Activated CD8-positive, alpha-beta memory T cell treated with anti-CD3 and anti-CD28 coated beads, Interleukin-2, amount 50 U/mL, for 4 hours (primary cell): ENCODE data around the gene RORC.

Experiments used
- DNase-seq: peaks from one replicate; pipeline ENCODE4 v3.0.0-alpha.2; 2020

Gene RORC

DNA sequence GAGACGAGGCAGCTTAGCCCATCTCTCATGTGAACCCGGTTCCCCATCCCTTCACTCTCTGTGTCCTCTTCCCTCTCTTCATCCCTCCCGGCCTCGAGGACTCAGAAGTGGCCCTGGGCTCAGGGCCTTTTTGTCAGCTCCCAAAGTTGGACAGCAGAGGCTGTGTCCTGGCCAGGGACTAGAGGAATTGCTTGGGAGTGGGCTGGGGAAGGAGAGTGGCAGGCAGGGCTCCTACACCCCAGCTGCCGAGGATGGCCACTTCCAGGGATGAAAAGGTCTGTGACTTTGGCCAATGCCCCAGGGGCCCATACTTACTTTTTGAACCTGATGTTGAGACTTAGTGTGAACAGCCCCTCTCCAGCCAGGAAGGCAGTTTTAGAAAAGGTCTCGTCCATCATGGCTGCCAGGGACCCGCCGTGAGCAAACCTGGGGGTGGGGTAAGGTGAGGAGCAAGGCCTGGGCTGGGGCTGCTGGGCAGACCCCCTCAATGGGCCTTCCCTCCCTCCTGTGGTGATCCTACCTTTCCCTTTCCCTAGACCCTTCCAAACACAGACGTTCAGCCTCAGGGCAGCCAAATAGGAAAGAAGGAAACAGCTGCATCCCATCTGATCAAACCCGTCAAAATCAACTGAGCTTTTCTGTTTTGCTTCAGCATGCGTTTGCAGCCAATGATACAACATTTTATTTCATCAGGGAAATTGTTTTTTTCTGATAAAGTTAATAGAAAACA is 16.4 kb upstream of the RORC start:
- DNase-seq: no peak

DNA sequence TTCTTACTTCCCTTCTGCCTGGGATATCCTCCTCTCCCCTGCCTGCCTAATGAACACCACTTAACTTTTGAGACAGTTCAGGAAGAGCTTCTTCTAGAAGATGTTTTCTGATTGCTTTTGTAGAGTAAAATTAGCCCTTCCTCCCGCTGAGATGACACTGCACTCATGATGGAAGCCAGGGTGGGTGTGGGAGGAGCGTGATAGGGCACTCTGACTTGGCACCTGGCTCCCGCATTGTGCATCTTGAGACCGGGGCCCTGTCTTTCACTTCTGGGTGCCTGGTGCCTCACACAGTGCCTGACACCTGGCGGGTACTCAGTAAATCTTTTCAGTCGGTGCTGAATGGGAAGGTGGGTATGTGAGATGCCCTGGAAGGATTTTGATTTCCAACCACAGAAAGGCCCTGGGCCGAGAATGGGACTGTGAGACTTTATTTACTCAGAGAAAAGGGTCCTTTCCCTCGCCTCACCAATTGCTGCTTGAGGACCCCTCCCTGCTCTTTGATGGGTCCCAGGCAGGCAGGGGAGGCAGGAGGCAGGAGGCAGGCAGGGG is 15.2 kb upstream of the RORC start:
- no peak for DNase-seq

DNA sequence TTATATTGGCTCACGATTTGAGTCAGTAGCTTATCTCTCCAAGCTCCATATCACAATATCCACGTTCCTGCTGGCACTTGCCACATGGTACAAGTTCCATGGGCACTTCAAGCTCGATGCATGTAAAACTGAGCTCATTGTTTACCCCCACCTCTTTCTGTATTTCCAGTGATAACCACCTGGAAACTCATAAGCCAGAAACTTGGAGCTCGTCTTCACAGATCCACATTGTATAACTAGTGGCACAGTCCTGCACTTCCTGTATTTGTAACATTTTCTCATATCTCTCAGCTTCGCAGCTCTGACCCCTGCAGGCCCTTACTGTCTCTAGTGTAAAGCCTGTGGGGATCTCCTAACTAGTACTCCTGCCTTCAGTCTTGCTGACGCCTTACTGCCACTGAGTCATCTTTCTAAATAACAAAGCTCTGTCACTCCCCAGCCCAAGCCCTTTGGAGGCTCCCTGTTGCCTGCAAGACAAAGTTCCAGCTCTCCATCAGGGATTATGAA is 14.5 kb upstream of the RORC start:
- DNase-seq: no peak

DNA sequence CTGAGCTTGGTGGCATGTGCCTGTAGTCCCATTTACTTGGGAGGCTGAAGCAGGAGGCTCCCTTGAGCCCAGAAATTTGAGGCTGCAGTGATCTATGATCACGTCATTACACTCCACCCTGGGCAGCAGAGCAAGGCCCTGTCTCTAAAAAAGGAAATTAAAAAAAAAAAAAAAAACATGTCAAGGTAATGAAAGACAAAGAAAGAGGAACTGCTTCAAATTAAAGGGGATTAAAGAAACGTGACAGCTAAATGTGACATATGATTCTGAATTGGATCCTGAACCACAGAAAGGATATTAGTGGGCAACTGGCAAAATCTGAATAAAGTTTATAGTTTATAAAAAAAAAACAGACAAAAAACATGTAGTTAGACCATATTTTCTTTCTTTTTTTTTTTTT is 11.8 kb upstream of the RORC start:
- DNase-seq: no peak

DNA sequence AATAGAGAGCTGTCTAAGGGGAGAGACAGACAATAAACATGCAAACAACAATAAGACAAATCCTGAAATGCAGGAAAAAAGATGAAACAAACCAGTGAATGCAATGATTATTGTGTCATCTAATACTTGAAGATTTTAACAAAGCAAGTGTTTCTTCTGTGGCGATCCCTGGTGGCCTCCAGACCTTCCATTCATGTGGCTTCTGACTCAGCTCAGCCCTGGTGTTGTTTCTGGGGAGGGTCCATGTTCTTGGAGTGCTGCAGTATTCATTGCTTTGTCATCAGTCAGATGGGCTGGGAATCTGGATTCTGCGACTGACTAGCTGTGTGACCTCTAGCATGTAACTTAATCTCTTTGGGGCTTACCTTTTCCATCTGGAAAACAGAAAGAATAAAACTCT is 9.5 kb upstream of the RORC start:
- no peak for DNase-seq

DNA sequence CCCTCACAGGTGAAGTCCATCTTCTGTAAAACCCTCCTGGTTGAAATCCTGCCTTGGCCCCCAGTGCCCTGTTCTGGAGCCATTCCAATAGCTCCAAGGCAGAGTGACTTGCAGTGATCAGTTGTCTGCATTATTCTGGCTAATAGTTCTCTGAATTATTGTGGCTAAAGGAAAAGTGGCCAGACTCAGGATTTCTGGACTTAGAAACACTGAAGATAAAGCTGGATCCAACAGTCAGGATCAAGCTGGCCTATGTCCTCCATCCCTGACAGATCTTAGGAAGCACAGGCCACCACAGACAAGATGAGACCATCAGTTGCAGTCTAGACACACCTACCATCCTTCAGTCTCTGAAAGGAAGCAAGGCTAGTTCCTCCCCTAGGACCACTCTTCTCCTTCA is 8.8 kb upstream of the RORC start:
- DNase-seq: no peak

DNA sequence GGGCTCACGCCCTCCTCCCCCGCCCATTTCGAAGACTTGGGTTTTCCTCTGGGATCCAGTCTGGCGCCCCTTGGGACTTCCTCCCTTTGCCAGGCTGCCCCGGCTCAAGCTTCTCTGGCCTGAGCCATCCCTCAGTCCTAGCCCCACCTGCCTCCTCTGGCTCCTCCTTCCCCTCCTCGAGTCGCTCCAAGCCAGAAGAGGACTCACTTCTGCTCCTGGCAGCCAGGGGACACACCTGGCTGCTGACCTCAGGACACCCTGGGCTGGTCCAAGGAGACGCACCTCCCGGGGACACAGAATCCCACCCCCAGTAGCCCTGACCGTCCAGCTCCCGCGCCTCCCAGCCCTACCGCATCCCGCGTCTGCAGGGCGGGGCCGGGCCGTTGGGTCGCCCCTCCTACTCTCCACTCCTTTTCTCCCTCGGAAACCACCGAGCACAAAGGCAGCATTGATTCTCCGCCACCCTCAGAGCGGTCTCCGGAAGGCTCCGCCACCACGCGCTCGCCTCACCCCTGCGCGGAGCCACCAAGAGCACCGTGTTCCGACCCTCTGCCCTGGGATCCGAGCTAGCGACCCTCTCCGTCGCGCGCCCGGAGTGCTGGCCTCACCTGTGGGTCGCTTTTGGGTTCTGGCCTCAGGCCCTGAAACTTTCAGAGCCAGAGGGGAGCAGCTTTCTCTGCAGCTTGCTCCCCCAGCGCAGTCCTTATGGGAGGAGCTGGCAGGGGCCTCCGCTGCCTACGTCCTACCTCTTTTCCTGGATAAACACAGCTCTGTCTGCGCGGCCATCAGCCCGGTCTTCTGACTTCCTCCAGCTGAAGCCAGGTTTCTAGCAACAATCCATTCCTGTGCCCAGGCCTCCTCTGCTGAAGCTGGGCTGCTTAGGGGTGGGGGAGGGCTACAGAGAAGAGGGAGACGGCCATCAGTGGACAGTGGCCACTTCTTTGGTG is 8.1 kb upstream of the RORC start, which contains the start of gene C2CD4D:
Gene C2CD4D (minus strand): TSS at position 364 of the 947 bp plus-strand sequence. CDS start 831 bp downstream, outside the sequence.
- DNase-seq: peak; percentile 68

DNA sequence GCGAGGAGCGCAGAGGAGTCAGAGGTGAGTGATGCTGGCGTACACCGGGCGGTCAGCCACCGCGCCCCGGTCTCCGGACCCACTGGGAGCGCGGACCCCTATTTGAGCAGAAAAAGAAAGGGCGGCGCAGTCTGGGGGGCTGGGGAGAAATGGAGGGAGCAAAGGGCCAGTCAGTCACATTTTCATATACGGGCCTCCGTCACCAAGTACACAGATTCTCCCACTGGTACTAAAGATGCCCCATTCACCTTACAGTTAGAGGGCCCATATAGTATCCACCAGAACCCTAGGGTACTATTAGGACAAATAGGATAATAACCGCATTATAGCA is 7.4 kb upstream of the RORC start:
- no peak for DNase-seq

DNA sequence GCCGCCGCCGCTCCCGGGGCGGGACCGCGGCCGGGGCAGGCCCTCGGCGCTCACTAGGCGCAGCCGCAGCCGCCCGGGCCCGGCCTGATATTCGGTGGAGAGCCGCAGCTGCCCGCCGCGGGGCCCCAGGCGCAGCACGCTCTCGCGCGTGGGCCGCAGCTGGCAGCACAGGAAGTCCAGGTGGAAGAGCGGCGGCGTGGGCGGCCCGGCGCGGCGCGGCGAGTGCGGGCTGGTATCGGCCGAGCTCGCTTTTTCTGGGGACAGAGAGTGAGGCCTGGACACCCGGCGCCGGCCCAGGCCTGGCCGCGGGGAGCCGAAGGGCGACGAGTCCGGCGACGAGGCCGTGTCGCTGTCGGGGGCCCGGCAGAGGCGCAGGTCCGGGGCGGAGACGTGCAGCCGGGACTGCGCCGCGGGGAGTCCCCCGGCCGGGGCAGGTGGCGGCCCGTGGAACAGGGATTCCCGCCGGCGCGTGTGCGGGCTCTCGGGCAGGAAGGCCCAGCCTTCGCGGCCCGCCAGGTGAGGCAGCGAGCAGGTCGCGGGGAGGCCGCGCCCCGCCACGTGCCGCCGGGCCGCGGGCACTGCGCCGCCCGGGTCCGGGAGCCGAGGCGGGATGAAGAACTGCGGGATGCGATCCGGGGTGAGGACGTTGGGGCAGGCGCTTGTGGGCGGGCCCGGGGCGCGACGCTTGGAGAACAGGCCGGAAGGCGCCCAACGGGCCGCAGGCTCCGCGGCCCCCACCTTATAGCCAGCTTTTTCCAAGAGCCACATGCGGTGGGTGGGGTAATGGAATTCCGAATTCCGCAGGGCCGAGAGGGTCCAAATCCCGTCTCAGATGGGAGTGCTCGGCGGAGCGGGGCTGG is 6.8 kb upstream of the RORC start:
- peak; percentile 43 for DNase-seq

DNA sequence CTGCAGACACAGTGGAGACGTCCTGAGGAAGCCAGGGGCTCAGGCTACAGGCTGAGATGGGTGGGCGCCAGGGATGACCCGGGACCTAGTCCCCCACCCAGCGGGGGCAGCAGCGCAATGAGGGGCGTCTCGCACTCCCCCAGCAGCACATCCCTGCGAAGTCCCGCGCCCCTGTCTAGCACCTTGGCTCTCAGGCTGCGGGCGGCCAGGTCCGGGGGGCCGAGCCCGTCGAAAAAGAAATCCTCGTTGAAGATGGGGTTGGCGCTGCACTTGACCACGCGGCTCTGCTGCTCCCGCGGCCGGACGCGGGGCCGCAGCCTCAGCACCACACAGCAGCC is 6.3 kb upstream of the RORC start:
- no peak for DNase-seq

DNA sequence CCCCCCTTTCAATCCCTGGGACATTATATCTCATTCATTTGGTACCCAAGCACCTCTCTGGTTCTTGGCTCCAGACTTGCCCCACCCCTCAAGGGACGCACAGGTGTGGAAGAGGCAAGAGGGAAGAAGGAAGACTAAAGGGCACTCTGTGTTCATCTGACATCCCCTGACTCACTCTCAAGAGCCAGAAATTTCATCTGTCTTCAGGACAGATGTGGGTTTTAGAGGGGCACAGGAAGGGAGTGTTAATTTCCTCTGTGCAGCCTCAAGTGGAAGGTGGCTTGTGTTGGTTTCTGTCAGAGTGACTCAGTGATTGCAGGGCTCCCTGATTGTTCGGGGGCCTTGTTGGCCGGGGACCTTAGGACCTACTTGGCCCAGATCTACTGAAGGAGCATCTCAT is 5.6 kb upstream of the RORC start:
- DNase-seq: no peak

DNA sequence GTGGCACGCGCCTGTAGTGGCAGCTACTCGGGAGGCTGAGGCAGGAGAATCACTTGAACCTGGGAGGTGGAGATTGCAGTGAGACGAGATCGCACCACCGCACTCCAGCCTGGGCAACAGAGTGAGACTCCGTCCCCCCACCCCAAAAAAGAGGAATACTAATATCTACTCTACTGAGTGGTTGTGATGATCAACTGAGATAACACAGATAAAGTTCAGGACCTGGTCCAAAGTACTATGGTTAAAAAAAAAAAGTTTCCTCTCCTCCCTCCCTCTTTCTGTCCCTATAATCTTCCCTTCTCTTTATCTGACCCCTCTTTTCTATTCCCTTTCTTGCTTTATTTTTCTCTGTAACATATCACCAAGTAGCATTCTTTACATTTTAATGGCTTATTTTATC is 4.0 kb upstream of the RORC start:
- DNase-seq: no peak

DNA sequence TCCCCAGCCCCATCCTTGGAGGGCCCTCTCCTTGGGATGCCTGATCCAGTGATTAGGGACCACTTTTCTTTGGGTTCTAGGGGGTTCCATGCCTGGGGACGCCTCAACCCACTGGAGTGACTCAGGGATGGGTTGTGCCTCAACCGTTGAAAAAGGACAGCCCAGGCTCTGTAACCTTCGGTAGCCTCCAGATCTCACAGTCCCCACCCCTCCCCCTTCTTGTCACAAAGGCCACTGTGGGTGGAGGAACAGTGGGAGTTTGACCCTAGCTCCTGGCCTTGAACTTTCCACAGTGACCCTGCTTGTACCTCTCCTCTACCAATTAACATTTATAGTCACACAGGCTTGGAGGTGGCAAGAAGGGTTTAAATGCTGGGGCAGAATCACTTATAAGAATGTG is 2.6 kb upstream of the RORC start:
- DNase-seq: no peak

DNA sequence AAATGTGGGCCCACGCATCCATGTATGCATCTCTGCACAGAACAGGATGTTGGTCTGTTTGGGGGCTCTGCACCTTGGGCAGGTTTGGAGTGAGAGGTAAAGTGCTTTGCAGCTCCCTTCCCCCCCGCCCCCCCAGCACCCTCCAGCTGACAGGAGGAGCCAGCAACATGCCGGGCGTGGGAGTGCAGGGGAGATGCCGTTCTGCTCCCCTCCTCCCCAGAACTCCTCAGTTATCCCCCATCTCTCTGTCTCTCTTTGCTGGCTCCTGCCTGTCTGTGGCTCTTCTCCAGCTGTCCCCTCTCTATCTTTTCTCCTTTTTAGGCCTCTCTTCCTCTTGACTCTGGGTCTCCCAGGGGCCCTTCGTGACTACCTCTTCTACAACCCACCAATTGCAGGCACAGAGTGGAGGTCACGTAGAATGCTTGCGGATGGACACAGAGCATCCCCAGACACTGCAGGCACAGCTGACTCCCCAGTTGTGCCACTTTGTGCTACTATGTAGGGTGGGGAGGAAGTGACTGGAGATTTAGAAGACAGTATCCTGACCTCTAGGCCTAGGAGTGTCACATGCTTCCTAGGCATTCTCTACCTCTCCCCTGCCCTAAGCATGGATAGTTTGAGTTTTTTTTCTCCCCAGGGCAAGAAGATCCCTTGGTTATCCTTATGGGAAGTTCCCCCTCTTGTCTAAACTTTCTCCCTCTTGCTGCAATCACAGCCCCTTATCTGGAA is 1.7 kb upstream of the RORC start:
- DNase-seq: no peak

DNA sequence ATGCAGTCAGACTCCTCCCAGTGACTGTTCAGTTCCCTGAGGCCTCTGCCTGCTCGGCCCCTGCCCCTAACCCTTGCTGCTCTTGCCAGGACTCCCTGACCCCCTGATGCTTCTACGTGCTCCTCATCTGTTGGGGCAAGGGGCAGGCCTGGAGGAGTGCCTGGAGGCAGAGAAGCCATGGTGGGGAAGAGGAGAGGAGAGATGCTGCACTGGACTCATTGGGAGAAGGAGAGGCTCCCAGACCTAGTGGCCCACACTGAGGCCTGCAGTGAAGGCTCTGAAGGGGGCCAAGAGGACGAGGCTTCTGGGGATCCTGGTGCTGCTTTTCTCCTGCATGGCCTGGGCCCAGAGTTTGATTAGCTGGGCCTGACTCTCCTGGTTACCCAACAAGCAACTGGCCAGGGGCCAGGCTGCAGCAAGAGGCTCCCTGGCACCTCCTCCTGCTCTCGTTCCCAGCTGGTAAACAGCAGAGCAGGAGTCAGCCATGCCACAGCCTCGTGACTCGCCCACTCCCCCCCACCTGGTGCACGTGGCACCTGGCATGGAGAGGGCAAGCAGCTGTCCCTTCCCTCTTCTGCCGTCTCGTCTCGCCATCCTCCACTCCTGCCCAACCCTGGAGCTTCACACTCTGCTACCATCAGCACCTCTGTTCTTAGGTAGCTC is 847 bp upstream of the RORC start:
- no peak for DNase-seq

DNA sequence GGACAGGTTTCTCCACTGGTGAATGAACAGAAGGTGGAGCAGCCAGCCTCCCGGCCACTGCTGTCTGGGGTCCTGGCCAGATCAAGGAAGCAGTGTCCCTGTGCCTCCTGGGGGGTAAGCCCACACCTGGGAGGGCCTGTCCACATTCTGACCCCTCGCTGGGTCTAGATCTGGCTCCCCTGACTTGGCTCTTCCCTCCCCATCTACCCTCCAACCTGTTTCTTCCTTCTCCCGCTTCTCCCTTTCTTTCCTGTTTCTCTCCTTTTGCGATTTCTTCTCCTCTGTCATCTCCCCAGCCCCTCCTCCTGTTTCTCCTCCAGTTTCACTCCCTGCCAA is 378 bp downstream of the RORC start:
- no peak for DNase-seq

DNA sequence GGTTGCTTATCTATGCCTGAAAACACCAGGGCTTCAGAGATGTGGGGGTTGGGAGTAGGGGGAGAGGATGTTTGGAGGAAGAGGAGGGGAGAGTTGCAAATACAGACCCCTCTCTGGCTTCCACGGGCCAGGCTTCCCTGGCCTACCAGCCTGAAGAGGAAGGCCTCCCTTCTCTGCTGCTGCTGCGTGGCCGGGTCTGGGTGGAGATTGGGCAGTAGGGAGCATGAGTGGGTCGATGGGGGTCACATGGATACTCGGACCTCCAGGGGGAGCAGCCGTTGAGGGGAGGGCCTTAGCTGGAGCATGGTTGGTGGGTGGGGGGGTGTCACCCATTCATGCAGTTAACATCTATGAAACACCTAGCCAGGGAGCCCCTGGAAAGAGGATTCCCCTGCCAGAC is 1.5 kb downstream of the RORC start:
- no peak for DNase-seq

DNA sequence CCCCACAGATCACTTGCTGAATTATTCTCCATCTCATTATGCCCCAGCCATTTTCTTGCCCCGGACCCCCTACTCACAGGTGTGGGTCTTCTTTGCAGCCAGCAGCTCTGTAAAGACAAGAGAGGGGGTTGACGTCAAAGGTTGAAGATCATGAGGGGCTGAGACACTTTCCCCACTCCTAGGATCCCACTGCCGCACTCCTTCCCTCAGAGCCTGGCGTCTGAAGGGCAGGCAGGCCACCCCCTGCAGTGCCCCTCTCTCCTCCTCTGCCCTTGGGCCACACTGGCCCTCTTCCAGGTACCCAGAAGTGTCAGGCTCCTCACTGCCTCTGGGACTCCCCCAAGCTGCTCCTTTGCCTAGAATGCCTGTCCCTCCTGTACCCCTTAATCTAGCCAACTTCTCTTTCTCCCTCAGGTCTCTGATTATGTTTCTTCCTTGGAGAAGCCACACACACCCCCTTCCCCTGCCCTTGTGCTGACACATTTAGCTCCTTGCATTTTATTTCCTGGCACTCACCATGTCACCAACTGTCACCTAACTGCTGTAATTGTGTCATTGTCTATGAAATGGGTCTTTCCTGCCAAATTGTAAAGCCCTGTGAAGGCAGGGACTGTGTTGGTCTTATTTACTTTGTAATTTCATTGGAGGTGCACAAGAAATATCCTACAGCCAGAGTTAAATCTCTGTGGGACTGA is 2.1 kb downstream of the RORC start:
- DNase-seq: no peak

DNA sequence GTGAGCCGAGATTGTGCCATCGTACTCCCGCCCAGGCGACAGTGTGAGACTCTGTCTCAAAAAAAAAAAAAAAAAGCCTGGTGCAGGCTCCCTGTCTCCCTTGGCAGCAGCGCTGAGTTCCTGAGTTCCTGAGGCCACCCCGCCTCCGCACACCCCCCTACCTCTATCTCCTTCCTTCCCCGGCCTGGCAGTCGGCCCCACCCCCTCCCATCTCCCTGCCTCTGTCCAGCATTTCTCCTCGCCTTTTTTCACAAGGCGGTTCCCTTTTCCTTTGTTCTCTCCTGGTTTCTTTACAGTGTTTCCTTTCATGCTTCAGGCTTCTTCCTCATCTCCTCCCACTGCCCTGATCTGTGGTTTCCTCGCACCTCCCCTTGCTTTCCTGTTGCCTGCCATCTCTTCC is 2.7 kb downstream of the RORC start:
- DNase-seq: no peak

DNA sequence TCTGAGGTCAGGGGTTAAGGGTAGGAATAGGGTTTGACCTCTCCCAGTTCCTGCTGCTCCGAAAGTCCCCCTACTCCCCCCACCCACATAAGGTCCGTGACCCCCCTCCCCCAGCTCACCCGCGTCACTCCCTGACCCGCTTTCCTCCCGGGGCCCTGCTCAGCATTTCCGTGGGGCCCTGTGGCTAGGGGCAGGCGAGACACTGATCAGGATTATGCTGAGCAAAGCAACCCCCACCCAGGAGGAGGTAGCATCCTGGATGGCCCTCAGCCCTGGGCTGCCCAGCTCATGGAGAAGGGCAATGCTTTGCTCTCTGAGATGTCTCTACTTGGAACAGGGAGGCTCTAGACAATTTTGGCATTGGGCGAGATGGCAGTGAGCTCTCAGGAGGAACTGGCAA is 3.7 kb downstream of the RORC start:
- no peak for DNase-seq
